DND-41 (cell line): ENCODE data around the gene BCL2L1.

ENCODE experiments used
- CTCF ChIP-seq: IDR thresholded peaks from 2 replicates; pipeline ENCODE4 v1.5.1; 2012; ENCODE audit warnings: borderline replicate concordance, low read length, moderate library complexity, mild to moderate bottlenecking; ENCODE audit not compliant: poor library complexity, severe bottlenecking; ENCODE audit errors: extremely low read depth
- EZH2 ChIP-seq: IDR thresholded peaks from 3 replicates; pipeline ENCODE4 v1.6.1; 2012; ENCODE audit warnings: borderline replicate concordance, low read depth, mild to moderate bottlenecking, moderate library complexity, low read length, inconsistent platforms; ENCODE audit not compliant: severe bottlenecking

- no peak for TF ChIP-seq CTCF
- TF ChIP-seq EZH2, result no peak
Observed at GRCh38 chr20:31760519-31761240, 38.0 kb upstream of the BCL2L1 start.
